Measurements from ENCODE around the gene CDYL. TPM values are rescaled to one million over a fixed set of nuclear protein-coding genes. Genes with fewer than 3 reads are reported as not detected.
"Not testable (repeated sequence)": the region's sequence is repeated elsewhere in the genome, so short reads cannot be mapped to it uniquely, and the experiment has no call there.

The CDYL gene
- polyA plus RNA-seq, 4 donors, result 6.2 to 15.4 (median 7.4) TPM

DNA sequence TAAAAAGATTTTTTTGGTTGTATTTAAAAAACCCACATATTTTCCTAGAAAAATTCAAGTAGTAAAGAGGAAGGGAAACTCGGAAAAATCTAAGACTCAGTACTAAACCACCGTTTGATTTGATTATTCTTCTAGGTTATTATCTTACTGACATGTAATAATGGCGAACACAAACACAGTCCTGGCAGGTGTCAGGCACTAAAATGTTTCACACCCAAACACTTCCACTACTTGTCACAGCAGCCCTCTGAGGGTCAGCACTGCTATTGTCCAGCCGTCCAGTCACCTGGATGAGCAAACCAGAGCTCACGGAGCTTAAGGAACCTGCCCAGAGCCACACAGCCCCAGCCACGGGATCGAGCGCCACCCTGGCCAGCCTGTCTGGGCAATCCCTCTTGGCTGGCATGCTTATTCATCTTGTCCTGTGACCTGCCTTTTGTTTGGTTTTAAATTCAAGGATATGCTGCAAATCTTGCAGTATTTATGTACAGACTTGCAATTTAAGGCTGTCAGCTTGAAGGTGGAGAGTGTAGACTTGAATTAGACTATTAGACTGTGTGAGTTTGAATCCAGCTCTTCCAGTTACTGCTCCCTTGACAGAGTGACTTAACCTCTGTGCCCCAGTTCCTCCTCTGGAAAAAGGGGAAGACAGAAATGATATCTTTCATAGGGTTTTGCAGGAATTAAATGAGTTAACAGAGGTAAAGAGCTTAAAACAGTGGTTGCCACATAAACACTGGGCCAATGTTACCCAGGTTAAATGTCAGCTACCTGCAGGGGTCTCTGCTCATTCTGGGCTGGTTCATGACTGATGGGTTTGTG is 82.2 kb downstream of the CDYL start:
- Histone ChIP-seq H3K4me1 (ENCODE audit: control insufficient read depth in 3 of 3, insufficient read depth in 2 of 3, low read depth in 1 of 3, low read length in 2 of 3) (peaks cover 0 to 10% (median 6%) of the 10 kb centered on the region in 3 donors), H3K27ac (ENCODE audit: low read depth in 1 of 3, low read length in 2 of 3) (no peak overlapping the region), H3K27me3 (ENCODE audit: control insufficient read depth in 3 of 3, insufficient read depth in 3 of 3, low read length in 3 of 3) (no peaks in the 10 kb centered on the region), H3K36me3 (ENCODE audit: control insufficient read depth in 3 of 3, insufficient read depth in 2 of 3, low read depth in 1 of 3, low read length in 3 of 3) (peaks cover 0 to 5% (median 0%) of the 10 kb centered on the region in 3 donors), H3K9me3 (ENCODE audit: control insufficient read depth in 2 of 2, insufficient read depth in 1 of 2, low read depth in 1 of 2, low read length in 1 of 2) (peaks cover 0 to 5% of the 10 kb centered on the region in 2 donors), H3K4me3 (ENCODE audit: low read depth in 1 of 3, low read length in 3 of 3) (no peak overlapping the region)
- FAIRE-seq (no peak), DNase-seq (no peak)
- 60 to 77% (median 77%) methylated on average over 8 of the region's 8 CpGs for WGBS, 3 donors

DNA sequence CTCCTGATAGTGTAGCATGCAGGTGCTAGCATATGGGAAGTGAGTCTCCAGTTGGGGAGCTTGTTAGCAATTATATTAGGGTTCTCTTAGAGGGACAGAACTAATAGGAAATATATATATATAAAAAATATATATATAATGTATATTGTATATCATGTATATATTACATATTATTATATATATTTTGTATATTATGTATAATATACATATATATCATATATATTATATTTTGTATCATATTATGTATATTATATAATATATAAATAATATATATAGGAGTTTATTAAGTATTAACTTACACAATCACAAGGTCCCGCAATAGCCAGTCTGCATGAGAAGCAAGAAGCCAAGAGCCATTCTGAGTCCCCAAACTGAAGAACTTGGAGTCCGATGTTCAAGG is 84.2 kb downstream of the CDYL start:
- DNase-seq (no peak), FAIRE-seq (no peak)
- no peak overlapping the region for H3K27ac ChIP-seq (ENCODE audit: low read depth in 1 of 3, low read length in 2 of 3)
- 98 to 100% (median 100%) methylated on average over 2 of the region's 2 CpGs for whole genome bisulfite sequencing, 3 donors
- H3K36me3 ChIP-seq (ENCODE audit: control insufficient read depth in 3 of 3, insufficient read depth in 2 of 3, low read depth in 1 of 3, low read length in 3 of 3), result peaks cover 0 to 4% (median 0%) of the 10 kb centered on the region in 3 donors
- H3K27me3 ChIP-seq (ENCODE audit: control insufficient read depth in 3 of 3, insufficient read depth in 3 of 3, low read length in 3 of 3), result no peaks in the 10 kb centered on the region
- H3K9me3 ChIP-seq (ENCODE audit: control insufficient read depth in 2 of 2, insufficient read depth in 1 of 2, low read depth in 1 of 2, low read length in 1 of 2), result peaks cover 0 to 17% of the 10 kb centered on the region in 2 donors
- H3K4me3 ChIP-seq (ENCODE audit: low read depth in 1 of 3, low read length in 3 of 3), result no peak overlapping the region
- peaks cover 0 to 3% (median 0%) of the 10 kb centered on the region in 3 donors for H3K4me1 ChIP-seq (ENCODE audit: control insufficient read depth in 3 of 3, insufficient read depth in 2 of 3, low read depth in 1 of 3, low read length in 2 of 3)

DNA sequence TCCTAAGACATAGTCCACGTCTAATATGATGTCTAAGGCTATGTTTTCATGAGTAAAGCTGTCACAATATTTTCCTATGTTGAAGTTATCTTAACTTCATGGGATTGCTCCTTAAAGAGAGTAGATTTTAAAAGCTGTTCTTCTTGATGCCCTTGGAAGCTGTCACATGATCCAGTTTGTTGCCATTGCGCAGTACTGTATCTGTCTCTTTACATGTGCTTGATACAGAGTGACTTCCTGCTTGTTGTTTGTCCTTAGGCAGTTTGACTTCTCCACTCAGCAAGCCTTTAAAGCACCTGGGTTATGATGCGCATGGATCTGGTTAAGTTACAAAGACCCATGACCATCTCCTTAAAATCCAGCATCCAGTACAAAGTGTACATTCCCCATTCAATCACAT is 85.4 kb downstream of the CDYL start:
- DNase-seq (no peak), FAIRE-seq (no peak)
- Histone ChIP-seq H3K9me3 (ENCODE audit: control insufficient read depth in 2 of 2, insufficient read depth in 1 of 2, low read depth in 1 of 2, low read length in 1 of 2) (peaks cover 0 to 17% of the 10 kb centered on the region in 2 donors), H3K4me3 (ENCODE audit: low read depth in 1 of 3, low read length in 3 of 3) (no peak overlapping the region), H3K27ac (ENCODE audit: low read depth in 1 of 3, low read length in 2 of 3) (no peak overlapping the region), H3K36me3 (ENCODE audit: control insufficient read depth in 3 of 3, insufficient read depth in 2 of 3, low read depth in 1 of 3, low read length in 3 of 3) (peaks cover 0 to 4% (median 0%) of the 10 kb centered on the region in 3 donors), H3K4me1 (ENCODE audit: control insufficient read depth in 3 of 3, insufficient read depth in 2 of 3, low read depth in 1 of 3, low read length in 2 of 3) (no peaks in the 10 kb centered on the region), H3K27me3 (ENCODE audit: control insufficient read depth in 3 of 3, insufficient read depth in 3 of 3, low read length in 3 of 3) (no peaks in the 10 kb centered on the region)
- 87 to 94% (median 88%) methylated on average over 3 of the region's 3 CpGs for WGBS, 3 donors

DNA sequence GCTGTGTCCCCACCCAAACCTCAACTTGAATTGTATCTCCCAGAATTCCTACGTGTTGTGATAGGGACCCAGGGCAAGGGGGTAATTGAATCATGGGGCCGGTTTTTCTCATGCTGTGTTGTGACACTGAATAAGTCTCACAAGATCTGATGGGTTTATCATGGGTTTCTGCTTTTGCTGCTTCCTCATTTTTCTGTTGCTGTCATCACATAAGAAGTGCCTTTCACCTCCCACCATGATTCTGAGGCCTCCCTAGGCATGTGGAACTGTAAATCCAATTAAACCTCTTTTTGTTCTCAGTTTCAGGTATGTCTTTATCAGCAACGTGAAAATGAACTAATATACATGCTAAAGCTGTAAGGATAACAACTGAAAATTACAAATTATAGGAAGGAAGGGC is 88.3 kb downstream of the CDYL start:
- no peaks in the 10 kb centered on the region for H3K27me3 ChIP-seq (ENCODE audit: control insufficient read depth in 3 of 3, insufficient read depth in 3 of 3, low read length in 3 of 3)
- no peak overlapping the region for H3K27ac ChIP-seq (ENCODE audit: low read depth in 1 of 3, low read length in 2 of 3)
- H3K4me3 ChIP-seq (ENCODE audit: low read depth in 1 of 3, low read length in 3 of 3), result no peak overlapping the region
- H3K9me3 ChIP-seq (ENCODE audit: control insufficient read depth in 2 of 2, insufficient read depth in 1 of 2, low read depth in 1 of 2, low read length in 1 of 2), result peaks cover 0 to 21% of the 10 kb centered on the region in 2 donors
- 85 to 94% (median 87%) methylated on average over 3 of the region's 3 CpGs for WGBS, 3 donors
- no peaks in the 10 kb centered on the region for H3K4me1 ChIP-seq (ENCODE audit: control insufficient read depth in 3 of 3, insufficient read depth in 2 of 3, low read depth in 1 of 3, low read length in 2 of 3)
- no peak for FAIRE-seq
- H3K36me3 ChIP-seq (ENCODE audit: control insufficient read depth in 3 of 3, insufficient read depth in 2 of 3, low read depth in 1 of 3, low read length in 3 of 3), result peaks cover 0 to 4% (median 0%) of the 10 kb centered on the region in 3 donors
- no peak for DNase-seq

DNA sequence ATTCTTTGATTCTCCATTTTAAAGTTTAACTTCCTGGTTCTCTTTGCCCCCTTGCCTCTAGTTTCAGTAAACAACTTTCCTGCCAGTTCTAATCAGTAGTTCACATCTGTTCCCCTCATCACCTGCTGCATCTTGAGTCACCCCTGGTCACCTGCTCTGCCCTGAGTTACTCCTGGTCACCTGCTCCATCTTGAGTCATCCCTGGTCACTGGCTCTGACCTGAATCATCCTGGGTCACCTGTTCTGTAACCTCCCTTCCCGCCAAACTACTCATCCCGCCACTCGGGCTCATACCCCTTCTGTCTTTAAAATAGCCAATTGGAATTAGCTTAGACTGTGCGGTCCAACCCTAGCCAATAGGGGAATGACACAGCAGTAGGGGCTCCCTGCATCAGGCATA is 88.8 kb downstream of the CDYL start:
- peaks cover 0 to 22% of the 10 kb centered on the region in 2 donors for H3K9me3 ChIP-seq (ENCODE audit: control insufficient read depth in 2 of 2, insufficient read depth in 1 of 2, low read depth in 1 of 2, low read length in 1 of 2)
- not testable (repeated sequence) for H3K36me3 ChIP-seq (ENCODE audit: control insufficient read depth in 3 of 3, insufficient read depth in 2 of 3, low read depth in 1 of 3, low read length in 3 of 3); H3K27ac ChIP-seq (ENCODE audit: low read depth in 1 of 3, low read length in 2 of 3); H3K27me3 ChIP-seq (ENCODE audit: control insufficient read depth in 3 of 3, insufficient read depth in 3 of 3, low read length in 3 of 3); H3K4me1 ChIP-seq (ENCODE audit: control insufficient read depth in 3 of 3, insufficient read depth in 2 of 3, low read depth in 1 of 3, low read length in 2 of 3); FAIRE-seq; H3K4me3 ChIP-seq (ENCODE audit: low read depth in 1 of 3, low read length in 3 of 3); DNase-seq
- WGBS, 3 donors, result 94 to 96% (median 95%) methylated on average over 4 of the region's 4 CpGs

DNA sequence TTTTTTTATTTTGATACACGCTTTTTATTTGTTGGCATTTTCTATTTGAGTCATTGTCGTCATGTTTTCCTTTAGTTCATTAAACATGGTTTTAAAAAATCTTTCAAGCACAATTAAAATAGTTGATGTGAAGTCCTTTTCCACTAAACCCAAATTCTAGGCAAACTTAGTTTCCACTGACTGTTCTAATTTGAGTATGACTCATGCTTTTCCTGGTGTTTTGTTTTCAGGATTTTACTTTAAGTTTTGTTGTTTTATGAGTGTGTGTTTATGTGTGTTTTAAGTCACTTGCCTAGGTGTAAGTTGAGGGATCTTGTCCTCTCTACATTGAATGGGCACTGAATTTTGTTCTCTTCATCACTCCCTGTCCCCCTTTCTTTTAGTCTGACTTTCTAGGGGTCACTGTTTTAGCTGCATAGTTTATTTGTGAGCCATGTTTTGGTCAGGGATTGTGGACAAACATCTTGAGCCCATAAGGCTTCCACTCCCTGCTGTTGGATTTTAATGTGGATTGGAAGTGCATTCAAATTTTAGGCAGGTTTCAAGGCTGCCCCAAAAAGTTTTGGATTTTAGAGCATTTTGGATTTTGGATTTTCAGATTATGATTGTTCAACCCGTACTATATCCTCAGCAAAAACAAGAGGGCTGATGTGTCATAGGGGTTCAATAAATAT is 94.8 kb downstream of the CDYL start:
- Histone ChIP-seq H3K36me3 (ENCODE audit: control insufficient read depth in 3 of 3, insufficient read depth in 2 of 3, low read depth in 1 of 3, low read length in 3 of 3) (peaks cover 0 to 2% (median 0%) of the 10 kb centered on the region in 3 donors), H3K27me3 (ENCODE audit: control insufficient read depth in 3 of 3, insufficient read depth in 3 of 3, low read length in 3 of 3) (no peaks in the 10 kb centered on the region), H3K4me1 (ENCODE audit: control insufficient read depth in 3 of 3, insufficient read depth in 2 of 3, low read depth in 1 of 3, low read length in 2 of 3) (no peaks in the 10 kb centered on the region), H3K4me3 (ENCODE audit: low read depth in 1 of 3, low read length in 3 of 3) (no peak overlapping the region), H3K9me3 (ENCODE audit: control insufficient read depth in 2 of 2, insufficient read depth in 1 of 2, low read depth in 1 of 2, low read length in 1 of 2) (peaks cover 0 to 7% of the 10 kb centered on the region in 2 donors), H3K27ac (ENCODE audit: low read depth in 1 of 3, low read length in 2 of 3) (no peak overlapping the region)
- DNase-seq (no peak), FAIRE-seq (no peak)
- 88 to 98% (median 90%) methylated on average over 3 of the region's 3 CpGs for WGBS, 3 donors

DNA sequence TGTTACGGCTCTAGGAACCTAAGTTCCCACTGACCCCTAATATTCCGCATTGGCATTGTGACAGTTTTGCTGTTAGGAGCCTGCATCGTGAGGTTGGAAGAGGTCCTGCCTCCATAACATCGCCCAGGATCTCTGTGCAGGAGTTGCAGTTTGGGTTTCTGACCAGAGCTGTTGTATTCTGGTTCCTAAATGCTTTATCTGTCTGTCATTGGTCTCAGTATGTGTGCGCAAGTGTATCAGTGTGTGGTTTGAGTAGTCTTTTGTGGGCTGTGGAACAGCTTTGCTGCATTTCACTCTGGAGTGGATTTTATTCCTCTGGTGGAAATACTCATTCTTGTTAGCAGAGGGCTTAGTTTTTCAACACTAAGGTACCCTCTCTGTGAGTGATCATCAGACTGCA is 95.6 kb downstream of the CDYL start:
- WGBS, 3 donors, result 95 to 99% (median 97%) methylated on average over 5 of the region's 5 CpGs
- FAIRE-seq (no peak), DNase-seq (no peak)
- Histone ChIP-seq H3K27me3 (ENCODE audit: control insufficient read depth in 3 of 3, insufficient read depth in 3 of 3, low read length in 3 of 3) (no peaks in the 10 kb centered on the region), H3K4me1 (ENCODE audit: control insufficient read depth in 3 of 3, insufficient read depth in 2 of 3, low read depth in 1 of 3, low read length in 2 of 3) (no peaks in the 10 kb centered on the region), H3K36me3 (ENCODE audit: control insufficient read depth in 3 of 3, insufficient read depth in 2 of 3, low read depth in 1 of 3, low read length in 3 of 3) (peaks cover 0 to 2% (median 0%) of the 10 kb centered on the region in 3 donors), H3K27ac (ENCODE audit: low read depth in 1 of 3, low read length in 2 of 3) (no peak overlapping the region), H3K4me3 (ENCODE audit: low read depth in 1 of 3, low read length in 3 of 3) (no peak overlapping the region), H3K9me3 (ENCODE audit: control insufficient read depth in 2 of 2, insufficient read depth in 1 of 2, low read depth in 1 of 2, low read length in 1 of 2) (peaks cover 0 to 7% of the 10 kb centered on the region in 2 donors)

DNA sequence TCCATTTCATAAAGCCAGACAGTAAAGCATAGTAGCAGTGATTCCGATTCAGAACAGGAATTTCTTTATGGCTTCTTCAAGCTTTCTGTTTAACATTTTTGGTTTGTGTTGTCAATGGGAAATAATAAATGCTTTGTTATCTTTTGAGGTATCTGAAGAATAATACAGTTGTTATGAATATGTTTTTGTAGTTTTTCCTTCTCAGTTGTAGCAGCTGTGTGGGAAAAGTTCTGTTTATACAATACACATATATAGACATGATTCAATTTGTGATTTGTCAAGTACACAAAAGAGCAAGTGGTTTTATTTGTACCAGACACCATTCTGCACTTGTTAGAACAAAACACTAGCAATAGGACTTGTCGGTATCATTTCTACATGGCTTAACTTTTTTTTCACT is 96.6 kb downstream of the CDYL start:
- H3K4me1 ChIP-seq (ENCODE audit: control insufficient read depth in 3 of 3, insufficient read depth in 2 of 3, low read depth in 1 of 3, low read length in 2 of 3), result no peaks in the 10 kb centered on the region
- no peak overlapping the region for H3K4me3 ChIP-seq (ENCODE audit: low read depth in 1 of 3, low read length in 3 of 3)
- WGBS, 3 donors, result 66 to 83% (median 81%) methylated on average over 2 of the region's 2 CpGs
- H3K9me3 ChIP-seq (ENCODE audit: control insufficient read depth in 2 of 2, insufficient read depth in 1 of 2, low read depth in 1 of 2, low read length in 1 of 2), result peaks cover 0 to 7% of the 10 kb centered on the region in 2 donors
- DNase-seq (no peak), FAIRE-seq (no peak)
- no peak overlapping the region for H3K27ac ChIP-seq (ENCODE audit: low read depth in 1 of 3, low read length in 2 of 3)
- H3K36me3 ChIP-seq (ENCODE audit: control insufficient read depth in 3 of 3, insufficient read depth in 2 of 3, low read depth in 1 of 3, low read length in 3 of 3), result peaks cover 0 to 2% (median 0%) of the 10 kb centered on the region in 3 donors
- no peaks in the 10 kb centered on the region for H3K27me3 ChIP-seq (ENCODE audit: control insufficient read depth in 3 of 3, insufficient read depth in 3 of 3, low read length in 3 of 3)
